ENCODE data around the gene VPS16. TPM values are rescaled to one million over a fixed set of nuclear protein-coding genes. Genes with fewer than 3 reads are reported as not detected.
"Not testable (repeated sequence)": the region's sequence is repeated elsewhere in the genome, so short reads cannot be mapped to it uniquely, and the experiment has no call there.

VPS16 gene
- total and polyA plus RNA-seq, 8 donors = 5.8 to 53.0 (median 23.3) TPM

DNA sequence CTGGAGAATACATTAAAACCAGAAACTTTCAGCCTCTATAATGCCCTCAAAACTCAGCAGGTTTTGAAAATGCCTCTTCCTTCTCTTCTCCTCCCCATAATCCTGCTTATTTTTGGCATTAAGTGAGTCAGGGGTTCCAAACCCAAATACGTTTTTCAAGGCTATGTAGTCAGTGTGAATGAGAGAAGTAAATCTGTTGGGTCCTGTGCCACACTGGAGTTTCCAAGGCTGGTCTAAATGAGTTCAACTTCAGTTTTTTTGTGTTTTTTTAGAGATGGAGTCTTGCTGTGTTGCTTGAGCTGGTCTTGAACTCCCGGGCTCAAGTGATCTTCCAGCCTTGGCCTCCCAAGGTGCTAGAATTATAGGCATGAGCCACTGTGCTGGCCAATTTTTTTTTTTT, 53.7 kb downstream of the VPS16 start:
- WGBS, 5 donors = 85 to 95% (median 91%) methylated on average over 2 of the region's 2 CpGs
- Histone ChIP-seq H3K27ac (no peak overlapping the region), H3K4me1 (peaks cover 4 to 25% (median 11%) of the 10 kb centered on the region in 4 donors), H3K4me3 (no peak overlapping the region), H3K9me3 (peaks cover 0 to 10% (median 4%) of the 10 kb centered on the region in 4 donors), H3K27me3 (no peaks in the 10 kb centered on the region), H3K36me3 (peaks cover 0 to 6% (median 0%) of the 10 kb centered on the region in 4 donors)
- TF ChIP-seq POLR2AphosphoS5 (IDR thresholded peaks at IDR 0.05) = no peak
- TF ChIP-seq, protein P1, sequence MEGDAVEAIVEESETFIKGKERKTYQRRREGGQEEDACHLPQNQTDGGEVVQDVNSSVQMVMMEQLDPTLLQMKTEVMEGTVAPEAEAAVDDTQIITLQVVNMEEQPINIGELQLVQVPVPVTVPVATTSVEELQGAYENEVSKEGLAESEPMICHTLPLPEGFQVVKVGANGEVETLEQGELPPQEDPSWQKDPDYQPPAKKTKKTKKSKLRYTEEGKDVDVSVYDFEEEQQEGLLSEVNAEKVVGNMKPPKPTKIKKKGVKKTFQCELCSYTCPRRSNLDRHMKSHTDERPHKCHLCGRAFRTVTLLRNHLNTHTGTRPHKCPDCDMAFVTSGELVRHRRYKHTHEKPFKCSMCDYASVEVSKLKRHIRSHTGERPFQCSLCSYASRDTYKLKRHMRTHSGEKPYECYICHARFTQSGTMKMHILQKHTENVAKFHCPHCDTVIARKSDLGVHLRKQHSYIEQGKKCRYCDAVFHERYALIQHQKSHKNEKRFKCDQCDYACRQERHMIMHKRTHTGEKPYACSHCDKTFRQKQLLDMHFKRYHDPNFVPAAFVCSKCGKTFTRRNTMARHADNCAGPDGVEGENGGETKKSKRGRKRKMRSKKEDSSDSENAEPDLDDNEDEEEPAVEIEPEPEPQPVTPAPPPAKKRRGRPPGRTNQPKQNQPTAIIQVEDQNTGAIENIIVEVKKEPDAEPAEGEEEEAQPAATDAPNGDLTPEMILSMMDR (IDR thresholded peaks at IDR 0.05) = no peak
- TF ChIP-seq POLR2A (IDR thresholded peaks at IDR 0.05) = no peak
- no peak for TF ChIP-seq EP300 (IDR thresholded peaks at IDR 0.05)
- intact Hi-C loops (cut with DNase I; ENCODE audit: low total_unique reads) = no loop called here
- DNase-seq = no peak

DNA sequence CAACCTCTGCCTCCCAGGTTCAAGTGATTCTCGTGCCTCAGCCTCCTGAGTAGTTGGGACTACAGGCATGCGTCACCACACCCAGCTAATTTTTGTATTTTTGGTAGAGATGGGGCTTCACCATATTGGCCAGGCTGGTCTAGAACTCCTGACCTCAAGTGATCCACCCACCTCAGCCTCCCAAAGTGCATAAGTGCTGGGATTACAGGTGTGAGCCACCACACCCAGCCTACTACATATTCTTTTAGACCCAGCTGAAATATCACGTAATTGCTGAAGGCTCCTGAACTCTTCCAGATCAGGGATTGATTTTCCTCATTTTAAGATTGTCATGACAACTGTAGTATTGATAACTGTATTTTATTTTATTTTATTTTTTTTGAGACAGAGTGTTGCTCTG, 54.6 kb downstream of the VPS16 start:
- H3K36me3 ChIP-seq; H3K27ac ChIP-seq; H3K27me3 ChIP-seq; H3K4me3 ChIP-seq; DNase-seq; intact Hi-C loops (cut with DNase I; ENCODE audit: low total_unique reads): not testable (repeated sequence)
- peaks cover 4 to 24% (median 8%) of the 10 kb centered on the region in 4 donors for H3K4me1 ChIP-seq
- H3K9me3 ChIP-seq = peaks cover 0 to 10% (median 4%) of the 10 kb centered on the region in 4 donors
- WGBS, 5 donors = 97 to 100% (median 98%) methylated on average over 3 of the region's 3 CpGs

DNA sequence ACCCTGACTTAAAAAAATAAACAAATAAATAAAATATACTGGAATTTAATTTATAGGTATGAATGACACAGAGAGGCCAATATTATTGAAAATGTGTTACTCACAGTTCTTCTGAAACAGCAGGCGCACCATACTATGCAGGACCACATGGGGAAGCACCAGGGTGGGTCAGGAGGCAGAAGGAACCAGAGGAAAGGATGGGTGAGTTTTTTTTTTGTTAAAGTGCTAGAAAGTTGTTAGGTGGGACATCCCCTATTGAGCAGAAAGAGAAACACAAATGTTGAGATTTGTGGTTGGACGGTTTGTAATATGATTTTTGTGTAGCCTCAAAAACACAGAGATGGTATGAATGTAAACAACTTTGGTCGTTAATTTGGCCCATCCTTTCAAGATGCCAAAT, 58.7 kb downstream of the VPS16 start:
- 85 to 92% (median 87%) methylated on average over 3 of the region's 3 CpGs for WGBS, 5 donors
- Histone ChIP-seq H3K4me3 (no peak overlapping the region), H3K4me1 (peaks cover 0 to 13% (median 5%) of the 10 kb centered on the region in 4 donors), H3K36me3 (peaks cover 0 to 6% (median 0%) of the 10 kb centered on the region in 4 donors), H3K9me3 (peaks cover 0 to 10% (median 4%) of the 10 kb centered on the region in 4 donors), H3K27me3 (no peaks in the 10 kb centered on the region), H3K27ac (no peak overlapping the region)
- intact Hi-C loops (cut with DNase I; ENCODE audit: low total_unique reads) = no loop called here
- no peak for DNase-seq
- TF ChIP-seq EP300 (IDR thresholded peaks at IDR 0.05) = no peak
- TF ChIP-seq POLR2AphosphoS5 (IDR thresholded peaks at IDR 0.05) = no peak
- TF ChIP-seq, protein P1 (IDR thresholded peaks at IDR 0.05) = no peak
- no peak for TF ChIP-seq POLR2A (IDR thresholded peaks at IDR 0.05)

DNA sequence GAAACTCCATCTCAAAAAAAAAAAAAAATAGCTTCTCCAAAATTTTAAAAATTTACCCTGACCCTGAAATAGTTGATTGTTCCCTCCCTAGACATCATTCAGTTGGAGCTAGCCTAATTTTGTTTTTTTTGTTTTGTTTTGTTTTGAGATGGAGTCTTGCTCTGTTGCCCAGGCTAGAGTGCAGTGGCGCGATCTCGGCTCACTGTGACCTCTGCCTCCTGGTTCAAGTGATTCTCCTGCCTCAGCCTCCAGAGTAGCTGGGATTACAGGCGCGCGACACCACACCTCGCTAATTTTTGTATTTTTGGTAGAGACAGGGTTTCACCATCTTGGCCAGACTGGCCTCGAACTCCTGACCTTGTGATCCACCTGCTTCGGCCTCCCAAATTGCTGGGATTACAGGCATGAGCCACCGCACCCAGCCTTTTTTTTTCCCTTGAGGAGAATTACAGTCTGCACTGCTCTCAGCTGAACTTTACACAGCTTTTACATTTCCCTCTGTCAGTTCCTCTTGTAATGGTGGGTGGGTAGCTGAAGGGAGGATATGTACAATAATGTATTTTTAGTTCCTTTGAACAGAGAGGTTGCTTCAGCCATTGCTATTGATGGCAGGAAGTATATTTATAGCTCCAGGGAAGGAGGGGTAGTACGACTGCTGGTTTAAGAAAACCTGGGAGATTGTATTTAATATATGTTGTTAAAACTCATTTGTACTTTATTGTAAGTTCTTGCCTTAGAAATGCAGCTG, 60.5 kb downstream of the VPS16 start:
- H3K4me3 ChIP-seq = no peak overlapping the region
- DNase-seq = peak in 1 of 2 donors; percentile 39
- H3K27ac ChIP-seq = no peak overlapping the region
- no peaks in the 10 kb centered on the region for H3K36me3 ChIP-seq
- H3K27me3 ChIP-seq = no peaks in the 10 kb centered on the region
- intact Hi-C loops (cut with DNase I; ENCODE audit: low total_unique reads) = no loop called here
- no peak for TF ChIP-seq POLR2A (IDR thresholded peaks at IDR 0.05)
- no peak for TF ChIP-seq POLR2AphosphoS5 (IDR thresholded peaks at IDR 0.05)
- TF ChIP-seq EP300 (IDR thresholded peaks at IDR 0.05) = no peak
- TF ChIP-seq, protein P1 (IDR thresholded peaks at IDR 0.05) = no peak
- WGBS, 5 donors = 82 to 92% (median 88%) methylated on average over 11 of the region's 11 CpGs
- H3K4me1 ChIP-seq = peaks cover 0 to 13% (median 5%) of the 10 kb centered on the region in 4 donors
- H3K9me3 ChIP-seq = no peaks in the 10 kb centered on the region

DNA sequence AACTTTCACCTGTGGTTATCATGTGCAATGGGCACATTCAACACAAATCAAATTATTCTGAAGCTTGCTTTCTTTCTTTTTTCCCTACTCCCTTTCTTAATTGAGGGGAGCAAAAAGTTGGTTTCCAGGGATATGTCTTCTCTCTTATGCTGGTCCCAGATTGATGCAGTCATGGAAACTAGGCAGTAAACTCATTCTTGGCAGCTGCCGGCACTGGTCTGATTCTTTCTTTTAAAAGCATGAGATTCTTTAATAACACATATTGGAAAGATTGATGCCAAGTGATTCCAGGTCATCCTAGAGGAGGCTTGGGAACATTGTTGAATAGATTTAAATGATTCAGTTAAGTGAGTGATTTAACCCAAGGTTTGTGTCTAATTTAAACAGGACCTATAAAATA, 61.7 kb downstream of the VPS16 start:
- intact Hi-C loops (cut with DNase I; ENCODE audit: low total_unique reads) = no loop called here
- no peak for DNase-seq
- 0 to 76% (median 27%) methylated on average over 1 of the region's 1 CpG for WGBS, 5 donors

More for the DNA sequence above, 61.7 kb downstream of the VPS16 start:
- peaks cover 0 to 18% (median 8%) of the 10 kb centered on the region in 4 donors for H3K4me1 ChIP-seq
- H3K27me3 ChIP-seq = no peaks in the 10 kb centered on the region
- H3K27ac ChIP-seq = no peak overlapping the region
- TF ChIP-seq EP300 (IDR thresholded peaks at IDR 0.05) (no peak), POLR2AphosphoS5 (IDR thresholded peaks at IDR 0.05) (no peak), POLR2A (IDR thresholded peaks at IDR 0.05) (no peak)
- TF ChIP-seq, protein P1 (IDR thresholded peaks at IDR 0.05) = no peak
- no peaks in the 10 kb centered on the region for H3K36me3 ChIP-seq
- H3K4me3 ChIP-seq = no peak overlapping the region
- H3K9me3 ChIP-seq = no peaks in the 10 kb centered on the region

Data from stomach (tissue), 9 donors.